ENCODE data around the gene COMMD8.

The COMMD8 gene

GRCh38 chr4:47473141-47473750 is 9.7 kb upstream of the COMMD8 start:
- TF ChIP-seq, protein P1, sequence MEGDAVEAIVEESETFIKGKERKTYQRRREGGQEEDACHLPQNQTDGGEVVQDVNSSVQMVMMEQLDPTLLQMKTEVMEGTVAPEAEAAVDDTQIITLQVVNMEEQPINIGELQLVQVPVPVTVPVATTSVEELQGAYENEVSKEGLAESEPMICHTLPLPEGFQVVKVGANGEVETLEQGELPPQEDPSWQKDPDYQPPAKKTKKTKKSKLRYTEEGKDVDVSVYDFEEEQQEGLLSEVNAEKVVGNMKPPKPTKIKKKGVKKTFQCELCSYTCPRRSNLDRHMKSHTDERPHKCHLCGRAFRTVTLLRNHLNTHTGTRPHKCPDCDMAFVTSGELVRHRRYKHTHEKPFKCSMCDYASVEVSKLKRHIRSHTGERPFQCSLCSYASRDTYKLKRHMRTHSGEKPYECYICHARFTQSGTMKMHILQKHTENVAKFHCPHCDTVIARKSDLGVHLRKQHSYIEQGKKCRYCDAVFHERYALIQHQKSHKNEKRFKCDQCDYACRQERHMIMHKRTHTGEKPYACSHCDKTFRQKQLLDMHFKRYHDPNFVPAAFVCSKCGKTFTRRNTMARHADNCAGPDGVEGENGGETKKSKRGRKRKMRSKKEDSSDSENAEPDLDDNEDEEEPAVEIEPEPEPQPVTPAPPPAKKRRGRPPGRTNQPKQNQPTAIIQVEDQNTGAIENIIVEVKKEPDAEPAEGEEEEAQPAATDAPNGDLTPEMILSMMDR (IDR thresholded peaks at IDR 0.05) = no peak
- Histone ChIP-seq H3K27ac (no peak overlapping the region), H3K4me3 (no peak overlapping the region)
- no peak for DNase-seq (ENCODE audit: low spot score)

GRCh38 chr4:47471591-47471990 is 8.1 kb upstream of the COMMD8 start:
- no peak overlapping the region for H3K27ac ChIP-seq
- H3K4me3 ChIP-seq = no peak overlapping the region
- DNase-seq (ENCODE audit: low spot score) = no peak
- TF ChIP-seq, protein P1 (IDR thresholded peaks at IDR 0.05) = no peak

DNA sequence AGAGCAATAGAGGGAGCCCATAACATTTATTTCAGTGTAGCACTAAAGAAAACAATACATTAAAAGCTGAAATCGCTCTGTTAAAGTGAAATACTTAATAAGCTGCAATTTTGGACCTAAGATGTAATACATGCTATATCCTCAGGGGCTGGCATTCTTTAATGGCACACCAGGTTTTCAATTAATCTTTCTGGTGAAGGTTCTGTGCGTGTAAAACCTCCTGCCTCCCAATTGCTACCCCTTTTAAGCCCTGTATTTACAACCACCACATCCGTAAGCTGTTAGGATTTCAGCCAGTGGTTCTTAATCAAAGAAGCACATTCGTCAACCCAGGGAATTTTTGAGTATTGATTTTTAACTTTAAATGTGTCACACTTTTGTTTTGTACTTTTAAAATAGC is 7.6 kb upstream of the COMMD8 start:
- DNase-seq (ENCODE audit: low spot score) = no peak
- Histone ChIP-seq H3K4me3 (no peak overlapping the region), H3K27ac (no peak overlapping the region)
- TF ChIP-seq, protein P1 (IDR thresholded peaks at IDR 0.05) = no peak

GRCh38 chr4:47469951-47470350 is 6.4 kb upstream of the COMMD8 start:
- Histone ChIP-seq H3K4me3 (no peak overlapping the region), H3K27ac (no peak overlapping the region)
- DNase-seq (ENCODE audit: low spot score) = no peak
- TF ChIP-seq, protein P1 (IDR thresholded peaks at IDR 0.05) = no peak

- Histone ChIP-seq H3K4me3 (no peak overlapping the region), H3K27ac (no peak overlapping the region)
- DNase-seq (ENCODE audit: low spot score) = no peak
- TF ChIP-seq, protein P1 (IDR thresholded peaks at IDR 0.05) = no peak
These were observed 5.3 kb upstream of the COMMD8 start for GRCh38 chr4:47468706-47469365.

- H3K4me3 ChIP-seq = no peak overlapping the region
- TF ChIP-seq, protein P1 (IDR thresholded peaks at IDR 0.05) = no peak
These were observed 2.7 kb upstream of the COMMD8 start for GRCh38 chr4:47466056-47466785.

More at GRCh38 chr4:47466056-47466785, 2.7 kb upstream of the COMMD8 start:
- DNase-seq (ENCODE audit: low spot score) = no peak
- no peak overlapping the region for H3K27ac ChIP-seq
